H1 (cell line): Measurements from ENCODE around the gene ARMC10. TPM values are rescaled to one million over a fixed set of nuclear protein-coding genes. Genes with fewer than 3 reads are reported as not detected.

ENCODE experiments used
- BRCA1 ChIP-seq: IDR thresholded peaks from 2 replicates; pipeline ENCODE4 v1.6.1; 2012; ENCODE audit warnings: low read depth, low read length, improper control_type of control experiment
- CHD7 ChIP-seq: fragments of 300-600 bp; sonication (generic); IDR thresholded peaks from 2 replicates; pipeline ENCODE4 v1.7.1; 2012; ENCODE audit warnings: low read length, moderate library complexity, mild to moderate bottlenecking, inconsistent platforms; ENCODE audit not compliant: insufficient replicate concordance
- CTBP2 ChIP-seq: IDR thresholded peaks from 2 replicates; pipeline ENCODE4 v1.7.0; 2011; ENCODE audit warnings: borderline replicate concordance, mild to moderate bottlenecking, moderate library complexity, mixed read lengths, low read length; ENCODE audit not compliant: insufficient read depth, insufficient read length
- PHF8 ChIP-seq: fragments of 200-600 bp; sonication (generic); conservative IDR thresholded peaks from 2 replicates; pipeline ENCODE4 v1.7.1; 2012; ENCODE audit warnings: low read depth, mild to moderate bottlenecking, inconsistent platforms, low read length, moderate library complexity
- RAD21 ChIP-seq, 2 experiments: IDR thresholded peaks in 1 of 2; conservative IDR thresholded peaks in 1 of 2; 2 replicates each; pipeline ENCODE4 v1.6.1; 2011; ENCODE audit warnings: low read depth in 2 of 2, low read length in 2 of 2, improper control_type of control experiment in 1 of 2, inconsistent platforms in 1 of 2, mild to moderate bottlenecking in 1 of 2, moderate library complexity in 1 of 2
- SUZ12 ChIP-seq: fragments of 200-600 bp; sonication (generic); IDR thresholded peaks from 2 replicates; pipeline ENCODE4 v1.6.1; 2012; ENCODE audit warnings: mild to moderate bottlenecking, inconsistent platforms, low read length, moderate library complexity, mixed read lengths
- TCF12 ChIP-seq: IDR thresholded peaks from 2 replicates; pipeline ENCODE4 v1.6.1; 2011; ENCODE audit warnings: low read depth, mild to moderate bottlenecking, low read length
- ZNF274 ChIP-seq: IDR thresholded peaks from 2 replicates; pipeline ENCODE4 v1.7.0; 2012; ENCODE audit warnings: low read length, borderline replicate concordance; ENCODE audit errors: extremely low read depth
- polyA plus RNA-seq, 7 experiments: library from polyadenylated mRNA; depleted of rRNA in 3 of 7; stranded (reverse) in 5 of 7; unstranded in 2 of 7; fragments of >200 nt in 5 of 7; fragments of 200-250 nt in 2 of 7; gene quantifications; 1 replicate in 5 of 7; 2 replicates in 1 of 7; 4 replicates in 1 of 7; pipeline versions ENCODE4 v1.2.1 to v1.2.3, GENCODE V29; 2011 to 2013; ENCODE audit warnings: missing spikeins in 2 of 7, mixed read lengths in 2 of 7
- total RNA-seq: library from RNA; stranded (reverse); fragmentation: NEBNext Ultra II Directional; extraction: Animal tissue kit (Norgen Biotek cat#: 25700); gene quantifications from 2 replicates; pipeline ENCODE4 v1.2.1, GENCODE V29; 2021

The ARMC10 gene
- total and polyA plus RNA-seq, 2 of the 8 experiments (the other 6 are each of a cell fraction or from before 2014, with no cell fraction given): 16.4 to 44.3 TPM

GRCh38 chr7:103119791-103120291 lies 44.9 kb downstream of the ARMC10 start (continued):
- TF ChIP-seq CHD7: no peak
- TF ChIP-seq ZNF274: no peak
- TF ChIP-seq TCF12: no peak
- TF ChIP-seq BRCA1: no peak
- no peak for TF ChIP-seq PHF8
- no peak for TF ChIP-seq SUZ12
- no peak for TF ChIP-seq CTBP2
- TF ChIP-seq RAD21 (IDR thresholded peaks at IDR 0.05 in 1 of 2, conservative IDR thresholded peaks at IDR 0.05 in 1 of 2; ENCODE audit: low read depth in 2 of 2, low read length in 2 of 2): no peak
